ENCODE results near the gene CMBL. TPM values are rescaled to one million over a fixed set of nuclear protein-coding genes. Genes with fewer than 3 reads are reported as not detected.

CMBL gene
- total and polyA plus RNA-seq, 2 donors from 2014 or later: 36.6 to 243 TPM

DNA sequence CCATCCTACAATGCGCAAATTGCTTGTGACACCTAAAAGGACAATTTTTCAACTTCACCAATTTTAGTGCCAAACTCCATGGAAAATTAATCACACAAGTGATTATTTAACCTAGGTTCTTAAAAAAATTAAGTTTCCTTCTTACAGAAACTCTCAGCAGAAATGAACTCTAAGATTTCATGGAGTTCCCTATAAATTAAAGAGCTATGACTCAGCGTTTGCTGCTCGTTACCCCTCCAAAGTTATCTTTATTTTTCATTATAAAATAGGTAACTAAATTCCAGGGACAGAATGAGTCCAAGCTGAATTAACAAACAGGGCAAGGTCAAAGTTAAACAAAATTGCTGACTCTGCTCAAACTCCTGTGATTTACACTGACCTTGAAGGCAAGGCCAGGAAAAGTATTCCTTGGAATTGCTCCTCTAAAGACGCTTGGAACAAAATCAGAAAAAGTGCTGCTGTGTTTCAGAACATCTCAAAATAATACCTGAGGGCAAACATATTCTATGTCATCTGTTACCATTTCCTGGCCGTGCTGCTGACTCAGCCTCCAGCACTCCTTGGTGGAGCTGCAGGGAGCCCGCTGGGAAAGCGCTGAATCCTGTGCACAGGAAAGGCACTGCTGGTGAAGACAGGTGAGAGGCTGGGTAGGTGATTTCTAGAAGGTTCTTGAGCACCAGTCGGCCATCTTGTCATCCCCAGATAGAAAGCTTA, 2.5 kb upstream of the CMBL start:
- H3K27me3 ChIP-seq (ENCODE audit: control insufficient read depth, insufficient read depth, low read length): no peaks in the 10 kb centered on the region
- H3K9me3 ChIP-seq (ENCODE audit: control insufficient read depth in 2 of 3, insufficient read depth in 1 of 3, low read length in 3 of 3): no peaks in the 10 kb centered on the region
- H3K36me3 ChIP-seq (ENCODE audit: control insufficient read depth in 2 of 3, insufficient read depth in 3 of 3, low read length in 3 of 3): no peaks in the 10 kb centered on the region
- peak in 2 of 5 donors; percentile 47 to 64 for DNase-seq
- H3K9ac ChIP-seq (ENCODE audit: low read length in 3 of 3): peak overlapping the region in 1 of 3 donors; percentile 47
- no peak overlapping the region for H3K4me3 ChIP-seq (ENCODE audit: low read length in 3 of 3)
- H3K4me1 ChIP-seq (ENCODE audit: control insufficient read depth in 2 of 3, insufficient read depth in 2 of 3, low read depth in 1 of 3, low read length in 3 of 3): peaks cover 0 to 11% (median 7%) of the 10 kb centered on the region in 3 donors
- FAIRE-seq: peak; percentile 30
- TF ChIP-seq, protein P1, sequence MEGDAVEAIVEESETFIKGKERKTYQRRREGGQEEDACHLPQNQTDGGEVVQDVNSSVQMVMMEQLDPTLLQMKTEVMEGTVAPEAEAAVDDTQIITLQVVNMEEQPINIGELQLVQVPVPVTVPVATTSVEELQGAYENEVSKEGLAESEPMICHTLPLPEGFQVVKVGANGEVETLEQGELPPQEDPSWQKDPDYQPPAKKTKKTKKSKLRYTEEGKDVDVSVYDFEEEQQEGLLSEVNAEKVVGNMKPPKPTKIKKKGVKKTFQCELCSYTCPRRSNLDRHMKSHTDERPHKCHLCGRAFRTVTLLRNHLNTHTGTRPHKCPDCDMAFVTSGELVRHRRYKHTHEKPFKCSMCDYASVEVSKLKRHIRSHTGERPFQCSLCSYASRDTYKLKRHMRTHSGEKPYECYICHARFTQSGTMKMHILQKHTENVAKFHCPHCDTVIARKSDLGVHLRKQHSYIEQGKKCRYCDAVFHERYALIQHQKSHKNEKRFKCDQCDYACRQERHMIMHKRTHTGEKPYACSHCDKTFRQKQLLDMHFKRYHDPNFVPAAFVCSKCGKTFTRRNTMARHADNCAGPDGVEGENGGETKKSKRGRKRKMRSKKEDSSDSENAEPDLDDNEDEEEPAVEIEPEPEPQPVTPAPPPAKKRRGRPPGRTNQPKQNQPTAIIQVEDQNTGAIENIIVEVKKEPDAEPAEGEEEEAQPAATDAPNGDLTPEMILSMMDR (IDR thresholded peaks at IDR 0.05; ENCODE audit: borderline replicate concordance, extremely low read depth, insufficient read depth): no peak
- peak overlapping the region; percentile 40 to 85 for H3K27ac ChIP-seq (ENCODE audit: low read depth in 2 of 2, low read length in 2 of 2)
- intact Hi-C loops (cut with DNase I): no loop called here

DNA sequence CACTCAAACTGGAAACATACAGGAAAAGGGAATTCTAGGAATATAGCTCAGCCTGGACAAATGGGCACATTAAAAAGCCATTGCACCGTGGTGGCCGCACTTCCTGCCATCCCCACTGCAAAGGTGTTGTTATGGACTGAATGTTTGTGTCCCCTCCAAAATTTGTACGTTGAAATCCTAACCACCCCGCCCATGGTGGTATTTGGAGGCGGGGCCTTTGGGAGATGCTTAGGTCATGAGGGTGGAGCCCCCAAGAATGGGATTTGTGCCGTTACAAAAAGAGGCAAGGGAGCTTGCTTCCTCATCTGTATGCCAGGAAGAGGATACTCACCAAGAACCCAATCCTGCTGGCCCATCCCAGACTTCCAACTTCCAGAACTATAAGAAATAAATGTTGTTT, 1.1 kb upstream of the CMBL start:
- Histone ChIP-seq H3K9me3 (ENCODE audit: control insufficient read depth in 2 of 3, insufficient read depth in 1 of 3, low read length in 3 of 3) (no peaks in the 10 kb centered on the region), H3K9ac (ENCODE audit: low read length in 3 of 3) (no peak overlapping the region), H3K36me3 (ENCODE audit: control insufficient read depth in 2 of 3, insufficient read depth in 3 of 3, low read length in 3 of 3) (no peaks in the 10 kb centered on the region), H3K4me1 (ENCODE audit: control insufficient read depth in 2 of 3, insufficient read depth in 2 of 3, low read depth in 1 of 3, low read length in 3 of 3) (peaks cover 0 to 22% (median 7%) of the 10 kb centered on the region in 3 donors), H3K27ac (ENCODE audit: low read depth in 2 of 2, low read length in 2 of 2) (peak overlapping the region; percentile 22 to 23), H3K27me3 (ENCODE audit: control insufficient read depth, insufficient read depth, low read length) (no peaks in the 10 kb centered on the region), H3K4me3 (ENCODE audit: low read length in 3 of 3) (no peak overlapping the region)
- TF ChIP-seq, protein P1 (IDR thresholded peaks at IDR 0.05; ENCODE audit: borderline replicate concordance, extremely low read depth, insufficient read depth): no peak
- intact Hi-C loops (cut with DNase I): no loop called here
- DNase-seq (no peak), FAIRE-seq (no peak)

- Histone ChIP-seq H3K9ac (ENCODE audit: low read length in 3 of 3) (peak overlapping the region; percentile 34 to 86 (median 46)), H3K4me3 (ENCODE audit: low read length in 3 of 3) (peak overlapping the region; percentile 71 to 83 (median 71)), H3K27ac (ENCODE audit: low read depth in 2 of 2, low read length in 2 of 2) (peak overlapping the region; percentile 42 to 95), H3K36me3 (ENCODE audit: control insufficient read depth in 2 of 3, insufficient read depth in 3 of 3, low read length in 3 of 3) (no peaks in the 10 kb centered on the region), H3K9me3 (ENCODE audit: control insufficient read depth in 2 of 3, insufficient read depth in 1 of 3, low read length in 3 of 3) (no peaks in the 10 kb centered on the region), H3K27me3 (ENCODE audit: control insufficient read depth, insufficient read depth, low read length) (no peaks in the 10 kb centered on the region), H3K4me1 (ENCODE audit: control insufficient read depth in 2 of 3, insufficient read depth in 2 of 3, low read depth in 1 of 3, low read length in 3 of 3) (peaks cover 0 to 36% (median 7%) of the 10 kb centered on the region in 3 donors)
- intact Hi-C loops (cut with DNase I): no loop called here
- TF ChIP-seq, protein P1 (IDR thresholded peaks at IDR 0.05; ENCODE audit: borderline replicate concordance, extremely low read depth, insufficient read depth): no peak
- DNase-seq (peak in 1 of 5 donors; percentile 53), FAIRE-seq (no peak)
These were observed 896 bp downstream of the CMBL start for GRCh38 chr5:10306806-10307205.
